Hepatocyte (in vitro differentiated cells): Measurements from ENCODE around the gene TOB1. TPM values are rescaled to one million over a fixed set of nuclear protein-coding genes. Genes with fewer than 3 reads are reported as not detected.

Source experiments
- DNase-seq: peaks from one replicate; pipeline ENCODE4 v3.0.0-alpha.2; 2016; ENCODE audit warnings: low spot score
- H2AFZ ChIP-seq: fragments of 200-600 bp; sonication (generic); 2 replicates; pipeline ENCODE4 v1.6.0; 2016; ENCODE audit warnings: antibody characterized with exemption, mild to moderate bottlenecking
- H3K27ac ChIP-seq: fragments of 200-600 bp; sonication (generic); 2 replicates; pipeline ENCODE4 v1.5.1; 2016; ENCODE audit warnings: mild to moderate bottlenecking
- H3K27me3 ChIP-seq: fragments of 200-600 bp; sonication (generic); 2 replicates; pipeline ENCODE4 v1.6.1; 2016
- H3K36me3 ChIP-seq: fragments of 200-600 bp; sonication (generic); replicated peaks from 2 replicates; pipeline ENCODE4 v1.5.1; 2016; ENCODE audit warnings: low read depth; ENCODE audit not compliant: insufficient read depth
- H3K4me1 ChIP-seq: fragments of 200-600 bp; sonication (generic); 2 replicates; pipeline ENCODE4 v1.5.1; 2016; ENCODE audit warnings: mild to moderate bottlenecking, moderate library complexity; ENCODE audit not compliant: insufficient read depth
- H3K4me2 ChIP-seq: fragments of 200-600 bp; sonication (generic); 2 replicates; pipeline ENCODE4 v1.6.0; 2016
- H3K4me3 ChIP-seq: fragments of 200-600 bp; sonication (generic); 2 replicates; pipeline ENCODE4 v1.5.1; 2016; ENCODE audit warnings: mild to moderate bottlenecking
- H3K79me2 ChIP-seq: fragments of 200-600 bp; sonication (generic); 2 replicates; pipeline ENCODE4 v1.6.0; 2017; ENCODE audit warnings: mild to moderate bottlenecking
- H3K9me2 ChIP-seq: fragments of 200-600 bp; sonication (generic); replicated peaks from 2 replicates; pipeline ENCODE4 v1.6.0; 2017; ENCODE audit warnings: mild to moderate bottlenecking; ENCODE audit not compliant: insufficient read depth
- H3K9me3 ChIP-seq: fragments of 200-600 bp; sonication (generic); 2 replicates; pipeline ENCODE4 v1.5.1; 2016; ENCODE audit warnings: low read depth, mild to moderate bottlenecking
- H4K20me1 ChIP-seq: fragments of 200-600 bp; sonication (generic); 2 replicates; pipeline ENCODE4 v1.6.0; 2016; ENCODE audit warnings: mild to moderate bottlenecking; ENCODE audit not compliant: insufficient read depth, poor library complexity, severe bottlenecking
- CTCF ChIP-seq: fragments of 200-600 bp; sonication (generic); IDR thresholded peaks from 2 replicates; pipeline ENCODE4 v1.5.1; 2016; ENCODE audit warnings: antibody characterized with exemption, mild to moderate bottlenecking; ENCODE audit not compliant: poor library complexity
- EZH2 ChIP-seq: fragments of 200-600 bp; sonication (generic); IDR thresholded peaks from 2 replicates; pipeline ENCODE4 v1.6.1; 2016; ENCODE audit warnings: antibody characterized with exemption, mild to moderate bottlenecking, borderline replicate concordance
- EZH2phosphoT487 ChIP-seq: fragments of 200-600 bp; sonication (generic); IDR thresholded peaks from one replicate; pipeline ENCODE4 v1.6.1; 2018; ENCODE audit warnings: antibody characterized with exemption, mild to moderate bottlenecking, low read depth, moderate library complexity; ENCODE audit not compliant: unreplicated experiment, severe bottlenecking
- WGBS: methylation state at CpG from one replicate; pipeline ENCODE4 v1.1.6; 2016; ENCODE audit warnings: low lambda C conversion rate; ENCODE audit errors: missing lambda C conversion rate; 5-methylcytosine and 5-hydroxymethylcytosine counted together
- polyA plus RNA-seq: library from polyadenylated mRNA; unstranded; fragments of >200 nt; fragmentation: Nextera tagmentation; extraction: Ambion mirVana; gene quantifications from 2 replicates; pipeline ENCODE4 v1.2.1, GENCODE V29; 2016
- total RNA-seq: library from RNA; depleted of rRNA; stranded (reverse); fragments of >200 nt; gene quantifications from 2 replicates; pipeline ENCODE4 v1.2.3, GENCODE V29; 2014

TOB1 gene
- total and polyA plus RNA-seq, 2 experiments from 2014 or later, result 43.2 to 52.1 TPM

GRCh38 chr17:50831471-50831928 is 34.7 kb downstream of the TOB1 start:
- Histone ChIP-seq H2AFZ (no peak overlapping the region), H3K27ac (peak overlapping the region; percentile 70)

GRCh38 chr17:50830994-50831393 is 35.2 kb downstream of the TOB1 start:
- H3K27ac ChIP-seq, result peak overlapping the region; percentile 70
- H3K4me2 ChIP-seq, result peak overlapping the region; percentile 22
- no peaks in the 10 kb centered on the region for H3K79me2 ChIP-seq
- no peaks in the 10 kb centered on the region for H3K27me3 ChIP-seq
- H2AFZ ChIP-seq, result no peak overlapping the region
- no peak for TF ChIP-seq EZH2phosphoT487
- no peak for TF ChIP-seq CTCF
- TF ChIP-seq EZH2, result no peak
- peaks cover 34% of the 10 kb centered on the region for H3K4me1 ChIP-seq
- no peak overlapping the region for H3K4me3 ChIP-seq
- H3K9me3 ChIP-seq, result no peaks in the 10 kb centered on the region
- no peaks in the 10 kb centered on the region for H3K9me2 ChIP-seq
- DNase-seq, result peak; percentile 15
- 47% methylated on average over 12 of the region's 12 CpGs for WGBS
- no peaks in the 10 kb centered on the region for H4K20me1 ChIP-seq
- no peaks in the 10 kb centered on the region for H3K36me3 ChIP-seq

More at GRCh38 chr17:50831471-50831928, 34.7 kb downstream of the TOB1 start:
- no peaks in the 10 kb centered on the region for H4K20me1 ChIP-seq
- peak overlapping the region; percentile 22 for H3K4me2 ChIP-seq
- peak; percentile 31 for DNase-seq
- H3K79me2 ChIP-seq, result no peaks in the 10 kb centered on the region
- H3K9me2 ChIP-seq, result no peaks in the 10 kb centered on the region
- 66% methylated on average over 6 of the region's 11 CpGs for WGBS
- H3K4me3 ChIP-seq, result no peak overlapping the region
- no peaks in the 10 kb centered on the region for H3K36me3 ChIP-seq
- H3K4me1 ChIP-seq, result peaks cover 34% of the 10 kb centered on the region
- H3K9me3 ChIP-seq, result no peaks in the 10 kb centered on the region
- TF ChIP-seq EZH2phosphoT487 (no peak), EZH2 (no peak), CTCF (no peak)
- H3K27me3 ChIP-seq, result no peaks in the 10 kb centered on the region

GRCh38 chr17:50830352-50830751 is 35.8 kb downstream of the TOB1 start:
- no peak overlapping the region for H3K4me2 ChIP-seq
- TF ChIP-seq EZH2 (no peak), CTCF (no peak), EZH2phosphoT487 (no peak)
- H3K79me2 ChIP-seq, result no peaks in the 10 kb centered on the region

More at GRCh38 chr17:50830352-50830751, 35.8 kb downstream of the TOB1 start:
- Histone ChIP-seq H3K4me3 (no peak overlapping the region), H4K20me1 (no peaks in the 10 kb centered on the region), H3K9me2 (no peaks in the 10 kb centered on the region), H3K9me3 (no peaks in the 10 kb centered on the region), H3K27ac (no peak overlapping the region), H3K27me3 (no peaks in the 10 kb centered on the region), H2AFZ (no peak overlapping the region), H3K36me3 (no peaks in the 10 kb centered on the region), H3K4me1 (peaks cover 30% of the 10 kb centered on the region)
- WGBS, result 82% methylated on average over 5 of the region's 5 CpGs
- DNase-seq, result no peak
